C4-2B (cell line): ENCODE measurements around the gene MKRN3.
"Not testable (repeated sequence)": the region's sequence is repeated elsewhere in the genome, so short reads cannot be mapped to it uniquely, and the experiment has no call there.

Experiments
- H3K27ac ChIP-seq: fragments of 450-650 bp; 2 replicates; pipeline ENCODE4 v1.5.1; 2017
- ZFX ChIP-seq: fragments of 450-650 bp; IDR thresholded peaks from 2 replicates; pipeline ENCODE4 v1.6.1; 2017
- TF ChIP-seq, protein P1 (sequence below): fragments of 450-650 bp; conservative IDR thresholded peaks from 2 replicates; pipeline ENCODE4 v1.5.1; 2017; ENCODE audit warnings: mild to moderate bottlenecking

The MKRN3 gene

DNA sequence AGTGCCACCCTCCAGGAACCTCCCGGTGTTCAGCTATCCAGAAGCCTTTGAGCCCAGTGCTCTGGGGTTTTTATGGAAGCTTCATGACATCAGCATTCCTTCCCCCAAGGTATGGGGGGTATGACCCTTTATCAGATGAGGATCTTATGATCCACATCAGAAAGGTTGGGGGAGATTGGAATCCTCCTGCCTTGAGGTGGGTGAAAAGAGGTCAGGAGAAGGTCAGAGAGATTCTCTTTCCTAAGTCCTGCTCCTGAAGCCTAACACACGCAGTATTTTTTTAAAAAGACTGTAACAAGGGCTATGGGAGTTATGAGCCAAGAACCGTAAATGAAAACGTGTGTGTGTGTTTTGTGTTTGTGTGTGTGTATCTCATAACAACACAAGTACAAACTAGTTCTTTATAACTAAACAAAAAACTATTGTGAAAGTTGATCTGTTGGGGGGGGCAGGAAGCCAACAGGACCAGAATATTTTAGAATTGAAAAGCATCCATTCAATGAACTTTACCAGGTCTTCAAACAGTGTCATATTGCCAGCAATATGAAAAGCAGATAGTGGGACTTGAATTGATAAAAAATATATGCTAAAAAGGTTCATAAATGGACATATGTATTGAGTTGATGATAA, 13.2 kb downstream of the MKRN3 start:
- TF ChIP-seq ZFX: no peak
- H3K27ac ChIP-seq: no peak overlapping the region

DNA sequence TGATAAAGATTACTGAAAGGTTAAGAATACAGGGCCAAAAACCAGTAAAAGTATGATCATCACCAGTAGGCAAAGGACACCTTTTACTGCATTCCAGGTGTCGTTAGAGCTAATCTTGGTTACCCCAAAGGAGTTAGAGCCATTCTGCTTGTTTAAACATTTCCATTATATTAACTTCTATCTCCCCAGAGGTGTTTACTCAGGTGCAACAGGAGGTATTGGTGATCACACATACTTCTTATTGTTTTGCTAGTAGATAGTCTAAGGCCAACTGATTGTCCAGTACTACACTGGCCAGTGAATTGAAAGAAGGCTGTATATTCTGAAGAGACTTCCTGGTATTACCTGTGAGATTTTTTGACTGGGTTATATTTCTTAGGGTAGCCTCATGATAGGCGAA, 22.8 kb downstream of the MKRN3 start:
- no peak overlapping the region for H3K27ac ChIP-seq
- TF ChIP-seq, protein P1, sequence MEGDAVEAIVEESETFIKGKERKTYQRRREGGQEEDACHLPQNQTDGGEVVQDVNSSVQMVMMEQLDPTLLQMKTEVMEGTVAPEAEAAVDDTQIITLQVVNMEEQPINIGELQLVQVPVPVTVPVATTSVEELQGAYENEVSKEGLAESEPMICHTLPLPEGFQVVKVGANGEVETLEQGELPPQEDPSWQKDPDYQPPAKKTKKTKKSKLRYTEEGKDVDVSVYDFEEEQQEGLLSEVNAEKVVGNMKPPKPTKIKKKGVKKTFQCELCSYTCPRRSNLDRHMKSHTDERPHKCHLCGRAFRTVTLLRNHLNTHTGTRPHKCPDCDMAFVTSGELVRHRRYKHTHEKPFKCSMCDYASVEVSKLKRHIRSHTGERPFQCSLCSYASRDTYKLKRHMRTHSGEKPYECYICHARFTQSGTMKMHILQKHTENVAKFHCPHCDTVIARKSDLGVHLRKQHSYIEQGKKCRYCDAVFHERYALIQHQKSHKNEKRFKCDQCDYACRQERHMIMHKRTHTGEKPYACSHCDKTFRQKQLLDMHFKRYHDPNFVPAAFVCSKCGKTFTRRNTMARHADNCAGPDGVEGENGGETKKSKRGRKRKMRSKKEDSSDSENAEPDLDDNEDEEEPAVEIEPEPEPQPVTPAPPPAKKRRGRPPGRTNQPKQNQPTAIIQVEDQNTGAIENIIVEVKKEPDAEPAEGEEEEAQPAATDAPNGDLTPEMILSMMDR: no peak
- TF ChIP-seq ZFX: no peak

DNA sequence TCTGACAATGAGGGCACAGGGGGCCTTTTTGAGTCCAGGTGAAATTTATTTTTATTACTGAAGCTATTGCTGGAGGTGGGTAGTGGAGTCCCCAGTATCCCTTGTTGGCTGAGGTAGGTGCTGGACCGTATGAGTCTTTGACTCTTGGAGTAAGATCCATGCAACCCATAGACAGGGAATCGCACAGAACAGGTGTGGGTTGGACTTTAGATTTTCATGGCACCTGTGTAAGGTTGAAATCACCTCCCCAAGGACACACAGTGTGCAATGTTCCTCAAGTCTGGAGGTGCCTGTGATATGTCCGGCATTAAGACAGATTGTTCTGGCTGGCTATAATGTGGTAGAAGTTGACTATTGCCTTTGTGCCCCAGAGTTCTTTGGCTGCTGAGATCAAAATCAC, 23.5 kb downstream of the MKRN3 start:
- TF ChIP-seq ZFX: no peak
- TF ChIP-seq, protein P1: no peak

DNA sequence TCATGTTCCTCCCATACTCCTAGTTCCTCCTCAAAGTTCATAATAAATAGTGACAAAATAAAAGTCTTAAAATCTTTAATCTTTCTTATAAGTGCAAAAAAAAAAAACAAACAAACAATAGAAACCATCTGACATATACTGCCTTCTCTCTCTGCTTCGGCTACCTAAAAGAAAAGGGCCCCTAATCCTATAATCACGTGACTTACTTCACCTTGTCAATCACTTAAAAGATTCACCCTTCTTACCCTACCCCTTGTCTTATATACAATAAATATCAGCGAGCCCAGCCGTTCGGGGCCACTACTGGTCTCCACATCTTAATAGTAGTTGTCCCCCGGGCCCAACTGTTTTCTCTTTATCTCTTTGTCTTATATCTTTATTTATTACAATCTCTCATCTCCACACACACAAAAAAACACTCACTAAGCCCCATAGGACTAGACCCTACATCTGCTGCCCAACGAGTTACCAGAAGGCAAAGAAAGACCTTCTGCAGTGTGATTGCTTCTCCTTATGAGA, 28.8 kb downstream of the MKRN3 start:
- H3K27ac ChIP-seq: no peak overlapping the region
- TF ChIP-seq ZFX: no peak
- TF ChIP-seq, protein P1: no peak

More for the DNA sequence above, 23.5 kb downstream of the MKRN3 start:
- no peak overlapping the region for H3K27ac ChIP-seq

DNA sequence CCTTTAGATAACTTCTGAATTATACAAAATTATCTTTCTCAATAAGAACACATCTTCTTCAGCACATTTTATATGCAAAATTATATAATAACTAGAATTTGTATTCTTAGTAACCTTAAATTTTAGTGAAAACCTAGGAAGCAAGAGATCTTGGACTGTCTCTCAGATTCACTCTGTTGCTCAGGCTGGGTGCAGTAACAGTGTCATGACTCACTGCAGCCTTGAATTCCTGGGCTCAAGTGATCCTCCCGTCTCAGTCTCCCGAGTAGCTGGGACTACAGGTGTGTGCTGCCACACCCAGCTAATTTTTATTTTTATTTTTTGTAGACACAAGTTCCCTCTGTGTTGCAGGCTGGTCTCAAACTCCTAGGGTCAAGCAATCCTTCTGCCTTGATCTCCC, 29.9 kb downstream of the MKRN3 start:
- H3K27ac ChIP-seq: no peak overlapping the region
- TF ChIP-seq ZFX: no peak
- TF ChIP-seq, protein P1: no peak

DNA sequence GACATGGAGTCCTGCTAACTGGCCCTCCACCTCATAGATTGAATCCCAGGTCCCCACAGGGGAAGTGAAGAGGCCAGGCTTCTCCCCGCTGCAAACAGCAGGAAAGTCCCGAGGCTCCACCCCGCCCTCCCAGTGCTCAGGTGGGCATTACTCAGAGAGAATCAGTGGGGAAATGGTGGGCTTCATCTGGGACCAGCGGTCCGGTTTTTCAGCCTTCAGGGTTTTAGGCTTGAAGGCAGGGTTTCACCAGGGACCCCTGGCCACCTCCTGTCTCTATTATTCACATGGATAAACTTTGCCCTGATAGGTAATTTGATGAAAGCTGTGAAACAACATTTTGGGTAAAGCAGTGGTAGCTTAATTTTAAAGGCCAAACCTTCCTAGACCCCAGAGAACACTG, 31.3 kb downstream of the MKRN3 start:
- H3K27ac ChIP-seq: no peak overlapping the region
- TF ChIP-seq, protein P1: no peak
- no peak for TF ChIP-seq ZFX

DNA sequence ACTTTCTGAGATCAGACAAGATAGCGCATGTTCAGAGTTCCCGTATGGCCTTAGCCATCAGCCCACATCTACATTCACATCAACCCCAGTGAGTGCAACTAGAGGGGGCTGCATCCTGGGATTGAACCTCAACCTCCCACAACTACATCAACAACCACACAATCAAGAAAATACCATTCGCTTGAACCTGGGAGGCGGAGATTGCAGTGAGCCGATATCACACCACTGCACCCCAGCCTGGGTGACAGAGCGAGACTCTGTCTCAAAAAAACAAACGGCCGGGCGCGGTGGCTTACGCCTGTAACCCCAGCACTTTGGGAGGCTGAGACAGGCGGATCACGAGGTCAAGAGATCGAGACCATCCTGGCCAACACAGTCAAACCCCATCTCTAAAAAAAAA, 31.8 kb downstream of the MKRN3 start:
- not testable (repeated sequence) for H3K27ac ChIP-seq

DNA sequence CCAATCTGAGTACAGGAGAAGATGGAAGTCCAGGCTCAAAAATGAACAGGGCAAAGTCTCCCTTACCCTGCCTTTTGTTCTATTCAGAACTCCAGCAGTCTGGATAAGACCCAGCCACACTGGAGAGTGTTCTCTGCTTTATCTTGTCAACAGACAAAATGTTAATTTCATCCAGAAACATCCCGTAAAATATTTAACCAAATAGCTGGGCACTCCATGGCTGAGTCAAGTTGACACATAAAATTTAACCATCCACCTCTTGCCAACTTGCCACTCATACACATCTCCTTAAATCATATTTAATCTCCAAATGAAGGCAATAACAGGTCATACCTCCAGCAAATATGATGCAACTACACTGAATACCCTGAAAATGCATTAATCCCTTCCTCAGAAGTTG, 33.6 kb downstream of the MKRN3 start:
- no peak overlapping the region for H3K27ac ChIP-seq
- TF ChIP-seq, protein P1: no peak
- TF ChIP-seq ZFX: no peak
